ENCODE measurements around the gene CRYBA4.

DNA sequence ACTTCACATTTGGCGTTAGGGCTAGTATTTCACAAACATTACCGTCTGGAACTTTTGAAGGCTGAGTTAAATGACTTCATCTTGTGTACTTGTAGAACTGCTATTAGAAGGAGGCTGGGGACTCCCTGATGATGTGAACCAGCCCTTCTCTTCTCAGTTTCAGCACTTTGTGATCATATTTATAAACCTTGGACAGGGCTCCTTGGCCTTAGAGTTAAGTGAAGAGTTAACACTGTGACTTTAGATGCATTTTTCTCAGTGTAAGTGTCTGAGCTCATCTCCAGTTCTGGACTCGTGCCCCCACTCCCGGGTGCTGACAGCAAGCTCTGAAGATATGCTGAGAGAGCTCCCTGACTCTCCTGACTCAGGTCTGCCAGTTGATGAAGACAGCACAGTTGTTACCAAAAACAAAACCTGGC, 44.1 kb downstream of the CRYBA4 start:
- TF ChIP-seq YY1 (IDR thresholded peaks at IDR 0.05; ENCODE audit: insufficient read depth, insufficient read length) (no peak), ZNF274 (IDR thresholded peaks at IDR 0.05; ENCODE audit: low read depth, low read length) (no peak), SUZ12 (IDR thresholded peaks at IDR 0.05; ENCODE audit: extremely low read depth, insufficient read depth, insufficient read length) (no peak)

Data from NT2/D1 (cell line).